Measurements from ENCODE around the gene LRBA.
"Not testable (repeated sequence)": the region's sequence is repeated elsewhere in the genome, so short reads cannot be mapped to it uniquely, and the experiment has no call there.

LRBA gene

DNA sequence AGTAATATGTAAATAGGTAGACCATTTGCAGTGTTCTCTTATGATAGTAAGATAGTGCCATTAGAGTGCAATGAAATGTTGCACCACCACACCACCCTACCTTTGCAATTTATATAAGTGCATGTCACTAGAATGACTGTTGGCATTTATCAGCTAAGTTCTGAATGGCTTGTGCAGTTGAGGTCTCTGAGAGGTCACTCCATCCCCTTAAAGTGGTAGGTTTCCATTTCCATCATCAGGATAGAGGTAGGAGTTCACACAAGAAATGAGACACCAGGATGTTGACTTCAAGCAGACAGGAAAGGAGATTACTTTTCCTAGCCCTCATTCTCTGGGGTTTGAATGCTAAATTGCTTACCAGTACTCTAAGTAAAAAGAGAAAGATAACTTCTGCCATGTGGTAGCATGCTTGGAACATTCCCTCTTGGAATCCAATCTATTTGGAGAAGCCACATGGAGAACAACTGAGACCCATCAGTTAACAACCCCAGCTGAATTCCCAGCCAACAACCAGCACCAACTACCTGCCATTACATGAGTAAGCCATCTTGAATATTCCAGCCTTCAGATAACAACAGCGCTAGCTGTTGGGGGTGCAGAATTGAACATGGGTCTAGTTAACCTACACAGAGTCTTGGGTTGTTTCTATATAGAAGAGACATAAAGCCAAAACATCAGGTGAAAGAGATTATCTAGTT lies 6.7 kb upstream of the LRBA start:
- no peak for DNase-seq (ENCODE audit: low spot score)

DNA sequence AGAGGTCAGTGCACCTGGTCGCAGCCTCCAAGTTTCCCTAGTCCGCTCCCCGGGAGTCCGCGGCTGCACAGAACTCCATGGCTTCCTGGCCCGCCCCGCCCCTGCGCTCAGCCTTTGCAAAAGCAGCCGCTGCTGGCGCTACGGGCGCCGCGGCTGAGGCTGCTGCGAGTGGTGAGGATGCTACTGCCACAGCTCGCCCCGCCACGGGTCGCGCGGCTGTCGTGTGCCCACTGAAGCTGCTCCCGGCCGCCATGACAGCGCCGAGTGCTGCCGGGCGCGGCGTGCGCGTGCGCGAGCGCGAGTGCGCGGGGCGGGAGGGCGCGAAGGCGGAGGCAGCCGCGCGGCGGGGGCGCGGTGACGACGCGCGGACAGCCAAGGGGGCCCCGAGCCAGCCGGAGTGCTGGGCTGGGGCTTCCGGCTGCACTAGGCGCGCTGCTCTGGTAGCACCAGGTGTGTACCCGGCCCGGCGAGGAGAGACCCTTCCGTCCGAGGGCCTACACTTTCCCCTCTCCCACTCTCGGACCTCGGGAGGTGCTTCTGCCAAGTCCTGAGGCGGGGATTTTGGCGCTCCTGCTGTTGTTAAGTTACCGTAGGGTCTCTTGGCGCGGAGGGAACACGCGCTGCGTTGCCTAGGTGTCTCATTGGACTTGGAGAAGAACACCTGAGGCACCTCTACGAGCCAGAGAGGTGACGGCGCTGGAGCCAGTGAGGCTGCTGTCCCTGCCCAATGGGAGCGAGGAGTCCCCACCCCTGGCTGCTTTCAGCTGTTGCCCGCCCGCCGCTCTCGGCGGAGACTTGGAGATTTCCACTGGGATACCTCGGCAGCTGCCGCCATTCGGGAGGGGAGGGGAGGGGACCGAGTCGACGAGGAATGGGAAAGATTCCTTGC lies 619 bp upstream of the LRBA start:
- peak; percentile 77 for DNase-seq (ENCODE audit: low spot score)

DNA sequence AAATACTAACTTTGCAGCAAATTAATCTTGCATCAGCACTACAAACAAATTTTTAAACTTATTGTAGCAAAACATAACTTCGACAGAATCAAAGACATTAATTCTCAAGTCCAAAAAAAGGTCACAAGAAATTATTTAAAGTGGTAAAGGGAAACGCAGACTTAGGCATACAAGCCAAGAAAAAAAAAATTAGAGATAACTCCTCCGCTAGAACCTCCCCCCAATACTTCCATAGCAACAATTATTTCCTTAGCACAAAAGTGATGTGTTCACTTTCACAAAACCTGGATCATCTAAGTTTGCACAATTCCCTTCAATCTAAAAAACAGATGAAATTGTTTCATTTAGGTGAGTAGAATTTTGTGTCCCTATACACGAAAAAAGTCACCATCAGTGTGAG lies 1.1 kb downstream of the LRBA start:
- DNase-seq (ENCODE audit: low spot score): no peak

DNA sequence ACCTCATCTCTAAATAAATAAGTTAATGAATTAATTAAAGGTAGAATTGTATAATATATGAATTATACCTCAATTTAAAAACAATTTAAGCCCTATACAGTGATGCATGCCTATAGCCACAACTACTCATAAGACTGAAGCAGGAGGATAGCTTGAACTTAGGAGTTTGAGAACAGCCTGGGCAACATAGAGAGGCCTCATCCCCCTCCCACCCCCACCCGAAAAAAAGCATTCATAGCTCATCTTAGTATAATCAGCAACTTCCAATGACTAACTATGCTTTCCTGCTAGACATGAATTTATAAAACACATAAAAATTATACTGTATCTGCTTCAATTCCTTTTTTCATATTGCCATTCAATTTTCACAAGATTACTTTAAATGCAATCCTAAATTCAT lies 1.6 kb downstream of the LRBA start:
- DNase-seq (ENCODE audit: low spot score): no peak

DNA sequence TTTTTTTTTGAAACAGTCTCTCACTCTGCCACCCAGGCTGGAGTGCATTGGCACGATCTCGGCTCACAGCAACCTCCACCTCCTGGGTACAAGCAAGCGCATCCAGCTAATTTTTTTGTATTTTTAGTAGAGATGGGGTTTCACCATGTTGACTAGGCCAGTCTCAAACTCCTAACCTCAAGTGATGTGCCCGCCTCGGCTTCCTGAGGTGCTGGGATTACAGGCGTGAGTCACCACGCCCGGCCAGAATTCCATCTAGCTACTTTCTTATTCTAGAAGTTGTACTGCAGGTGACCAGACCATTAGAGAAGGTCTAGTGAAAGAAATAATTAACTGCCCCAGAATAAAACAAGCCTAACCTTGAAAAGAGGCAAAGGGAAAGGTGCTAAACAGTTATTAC lies 2.3 kb downstream of the LRBA start:
- no peak for DNase-seq (ENCODE audit: low spot score)

DNA sequence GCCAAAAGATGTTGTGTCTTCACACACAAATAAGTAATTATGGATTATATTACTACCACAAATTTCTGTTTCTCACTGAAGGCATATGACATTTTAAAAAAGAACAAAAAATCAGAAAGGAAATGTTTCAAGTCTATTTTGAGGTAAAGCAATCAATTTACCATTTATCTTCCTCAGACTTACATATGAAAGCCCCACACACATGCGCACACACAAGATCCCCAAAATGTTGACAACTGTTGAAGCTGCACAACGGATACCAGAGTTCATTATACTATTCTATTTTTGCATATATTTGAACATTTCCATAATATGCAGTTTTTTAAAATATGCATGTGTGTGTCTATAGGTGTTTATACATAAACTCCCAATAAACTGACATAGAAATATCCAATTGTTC lies 2.7 kb downstream of the LRBA start:
- no peak for DNase-seq (ENCODE audit: low spot score)

DNA sequence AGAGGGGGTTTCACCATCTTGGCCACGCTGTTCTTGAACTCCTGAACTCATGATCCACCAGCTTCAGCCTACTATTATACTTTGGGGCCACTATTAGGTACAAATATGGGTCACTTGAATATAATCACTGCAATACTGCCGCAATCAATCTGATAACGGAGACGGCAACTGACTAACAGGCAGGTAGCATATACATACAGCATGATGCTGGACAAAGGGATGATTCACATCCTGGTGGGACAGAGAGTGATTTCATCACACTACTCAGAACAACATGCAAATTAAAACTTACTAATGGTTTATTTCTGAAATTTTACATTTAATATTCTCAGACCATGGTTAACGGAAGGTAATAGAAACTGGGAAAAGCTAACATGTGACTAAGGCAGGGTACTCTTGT lies 10.9 kb downstream of the LRBA start:
- no peak for DNase-seq (ENCODE audit: low spot score)

DNA sequence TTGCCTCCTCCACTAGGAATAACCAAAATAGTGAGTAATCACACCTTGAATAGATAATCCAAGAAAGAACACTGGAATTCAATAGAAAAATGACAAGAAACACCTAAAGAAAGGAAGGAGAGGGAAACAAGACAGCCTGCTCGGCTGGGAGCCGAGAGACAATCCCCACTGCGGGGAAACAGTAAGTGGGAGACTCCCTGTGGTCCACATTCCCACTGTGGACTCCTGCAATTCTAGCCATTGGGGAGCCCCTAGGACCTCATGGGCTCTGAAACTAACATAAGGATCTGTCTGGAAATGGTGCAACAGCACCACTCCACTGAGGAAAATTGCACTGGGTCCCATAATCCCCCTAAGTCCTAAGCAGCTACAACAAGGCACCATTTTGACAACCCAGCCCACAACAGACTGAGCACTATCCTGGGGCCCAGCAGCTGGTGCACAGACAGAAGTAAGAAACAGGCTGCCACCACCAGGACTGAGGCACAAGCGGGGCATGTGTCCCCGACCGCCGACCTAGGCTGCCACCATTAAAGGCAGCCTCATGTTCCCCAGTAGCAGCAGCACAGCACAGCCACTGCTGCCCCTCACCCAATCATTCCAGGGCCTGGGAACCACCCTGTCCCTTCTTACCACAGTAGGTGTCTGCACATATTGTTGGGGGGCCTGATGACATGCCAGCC lies 14.2 kb downstream of the LRBA start:
- no peak for DNase-seq (ENCODE audit: low spot score)

DNA sequence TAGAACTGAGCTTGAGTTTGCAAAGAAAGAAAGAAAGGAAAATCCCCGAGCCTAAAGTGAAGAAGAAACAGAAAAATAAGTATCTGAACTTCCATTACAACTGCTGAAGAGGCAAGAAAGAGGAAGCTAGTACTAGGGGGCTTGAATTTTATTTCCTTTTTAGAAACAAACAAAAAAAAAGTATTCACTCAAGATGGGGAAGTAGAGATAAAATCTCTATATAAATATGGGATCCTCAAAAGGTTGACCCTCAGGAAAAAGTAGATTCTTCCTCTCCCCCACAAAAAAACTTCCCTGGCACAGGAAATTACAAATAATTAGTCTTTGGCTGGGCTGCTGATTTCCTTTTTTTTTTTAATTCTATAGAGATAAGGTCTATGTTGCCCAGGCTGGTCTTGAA lies 16.0 kb downstream of the LRBA start:
- DNase-seq (ENCODE audit: low spot score): no peak

DNA sequence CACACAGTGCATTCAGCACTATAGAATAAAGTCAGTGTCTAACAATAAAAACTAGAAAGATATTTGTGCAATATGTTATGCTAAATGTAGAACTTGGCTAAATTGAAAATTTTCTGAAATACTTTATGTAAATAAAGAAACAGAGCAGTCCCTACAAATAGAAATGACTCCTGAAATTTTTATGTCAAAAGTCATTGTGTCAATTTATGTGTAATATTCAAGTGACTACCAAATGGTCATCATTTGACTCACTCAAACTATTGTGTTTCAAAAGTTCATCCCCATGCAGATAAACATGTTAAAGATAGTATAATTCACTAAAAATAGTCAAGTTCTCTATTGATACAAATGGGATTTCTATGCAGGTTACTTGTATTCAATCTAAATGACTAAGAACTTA lies 17.9 kb downstream of the LRBA start:
- no peak for DNase-seq (ENCODE audit: low spot score)

DNA sequence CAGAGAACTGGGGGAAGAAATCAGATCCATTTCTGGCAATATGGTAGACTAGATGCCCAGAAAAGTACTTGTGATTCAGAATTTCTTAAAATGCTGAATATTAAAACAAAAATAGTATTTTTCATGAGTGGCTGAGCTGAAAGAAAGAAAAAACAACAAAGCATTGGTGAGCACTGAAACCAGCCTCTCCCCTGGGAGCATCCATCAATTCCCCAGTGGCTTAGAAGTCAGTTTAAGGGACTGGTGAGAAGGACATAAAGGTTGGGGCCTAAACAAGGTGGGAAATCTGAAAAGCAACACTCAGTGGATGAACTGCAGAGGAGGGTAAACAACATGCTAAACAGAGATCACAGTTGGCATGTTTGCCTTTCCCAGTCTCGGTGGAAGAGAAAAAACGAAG lies 20.4 kb downstream of the LRBA start:
- no peak for DNase-seq (ENCODE audit: low spot score)

DNA sequence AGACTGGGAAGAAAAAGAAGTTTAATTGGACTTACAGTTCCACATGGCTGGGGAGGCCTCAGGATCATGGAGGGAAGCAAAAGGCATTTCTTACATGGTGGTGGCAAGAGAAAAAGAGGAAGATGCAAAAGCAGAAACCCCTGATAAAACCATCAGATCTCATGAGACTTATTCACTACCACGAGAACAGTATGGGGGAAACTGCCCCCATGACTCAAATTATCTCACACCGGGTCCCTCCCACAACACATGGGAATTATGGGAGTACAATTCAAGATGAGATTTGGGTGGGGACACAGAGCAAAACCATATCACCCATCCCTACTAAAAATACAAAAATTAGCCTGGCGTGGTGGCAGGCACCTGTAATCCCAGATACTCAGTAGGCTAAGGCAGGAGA lies 21.5 kb downstream of the LRBA start:
- not testable (repeated sequence) for DNase-seq (ENCODE audit: low spot score)

DNA sequence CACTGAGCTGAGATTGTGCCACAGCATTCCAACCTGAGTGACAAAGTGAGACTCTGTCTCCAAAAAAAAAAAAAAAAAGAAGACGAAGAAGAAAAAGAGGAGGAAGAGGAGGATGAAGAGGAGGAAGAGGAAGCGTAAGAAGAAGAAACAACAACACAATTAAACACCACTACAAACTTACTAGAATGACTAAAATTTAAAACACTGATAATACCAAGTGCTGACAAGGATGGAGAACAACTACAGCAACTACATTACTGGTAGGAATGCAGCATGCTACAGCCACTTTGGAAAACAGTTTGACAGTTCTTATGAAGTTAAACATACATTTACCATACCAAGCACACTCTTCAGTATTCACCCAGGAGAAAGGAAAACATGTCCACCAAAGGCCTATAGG lies 24.1 kb downstream of the LRBA start:
- no peak for DNase-seq (ENCODE audit: low spot score)

DNA sequence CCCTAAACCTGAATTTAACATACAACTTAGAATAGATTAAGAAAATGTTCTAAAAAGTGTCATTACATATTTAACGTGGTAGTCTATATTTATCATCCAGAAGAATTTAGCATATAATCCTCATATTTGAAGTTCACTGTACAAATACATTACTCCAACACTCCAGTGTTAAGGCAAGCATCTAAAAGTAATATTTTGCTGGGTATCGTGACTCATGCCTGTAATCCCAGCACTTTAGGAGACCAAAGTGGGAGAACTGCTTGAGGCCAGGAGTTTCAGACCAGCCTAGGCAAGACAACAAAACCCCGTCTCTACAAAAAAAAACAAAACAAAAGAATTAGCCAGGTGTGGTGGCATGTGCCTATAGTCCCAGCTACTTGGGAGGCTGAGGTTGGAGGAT lies 24.8 kb downstream of the LRBA start:
- DNase-seq (ENCODE audit: low spot score): no peak

DNA sequence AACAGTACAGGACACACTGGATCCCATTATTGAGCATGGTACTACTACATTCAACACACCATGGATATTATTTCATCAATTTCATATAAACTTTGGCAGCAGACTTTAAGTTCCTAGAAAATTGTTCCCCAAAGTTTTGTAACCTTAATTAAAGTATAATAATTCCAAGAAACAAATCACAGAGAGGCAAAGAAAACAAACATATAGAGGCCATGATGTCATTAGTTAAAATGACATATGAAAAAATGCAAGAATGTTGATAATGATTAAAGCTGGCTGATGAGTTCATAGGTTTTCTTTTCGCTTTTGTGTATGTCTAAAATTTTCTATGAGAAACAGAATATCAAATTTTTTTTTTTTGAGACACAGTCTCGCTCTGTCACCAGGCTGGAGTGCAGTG lies 26.8 kb downstream of the LRBA start:
- no peak for DNase-seq (ENCODE audit: low spot score)

DNA sequence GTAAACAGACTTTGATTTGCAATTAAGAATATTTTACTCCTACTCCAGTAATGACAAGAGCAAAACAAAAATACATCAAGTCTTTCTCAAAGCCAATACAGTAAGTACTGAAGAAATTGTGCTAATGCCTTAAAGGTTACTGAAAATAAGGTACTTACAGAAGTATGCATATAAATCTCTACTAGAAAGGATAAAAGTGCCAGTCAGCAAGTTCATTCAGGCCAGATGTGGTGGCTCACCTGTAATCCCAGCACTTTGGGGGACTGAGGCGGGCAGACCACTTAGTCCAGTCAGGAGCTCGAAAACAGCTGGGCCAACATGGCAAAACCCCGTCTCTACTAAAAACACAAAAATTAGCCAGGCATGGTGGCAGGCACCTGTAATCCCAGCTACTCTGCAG lies 27.9 kb downstream of the LRBA start:
- no peak for DNase-seq (ENCODE audit: low spot score)

DNA sequence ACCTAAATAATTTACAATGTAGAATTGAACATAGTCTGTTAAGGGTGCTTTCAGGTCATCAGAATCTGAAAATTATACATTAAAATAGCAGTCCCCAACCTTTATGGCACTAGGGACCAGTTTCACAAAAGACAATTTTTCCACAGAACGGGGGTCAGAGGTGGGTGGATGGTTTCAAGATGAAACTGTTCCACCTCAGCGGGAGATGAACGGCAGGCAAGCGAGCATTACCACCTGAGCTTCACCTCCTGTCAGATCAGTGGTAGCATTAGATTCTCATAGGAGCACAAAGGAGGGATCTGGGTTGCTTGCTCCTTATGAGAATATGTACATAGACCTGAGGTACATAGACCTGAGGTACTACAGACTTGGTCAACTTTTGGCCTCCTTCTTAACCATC lies 29.0 kb downstream of the LRBA start:
- DNase-seq (ENCODE audit: low spot score): no peak

DNA sequence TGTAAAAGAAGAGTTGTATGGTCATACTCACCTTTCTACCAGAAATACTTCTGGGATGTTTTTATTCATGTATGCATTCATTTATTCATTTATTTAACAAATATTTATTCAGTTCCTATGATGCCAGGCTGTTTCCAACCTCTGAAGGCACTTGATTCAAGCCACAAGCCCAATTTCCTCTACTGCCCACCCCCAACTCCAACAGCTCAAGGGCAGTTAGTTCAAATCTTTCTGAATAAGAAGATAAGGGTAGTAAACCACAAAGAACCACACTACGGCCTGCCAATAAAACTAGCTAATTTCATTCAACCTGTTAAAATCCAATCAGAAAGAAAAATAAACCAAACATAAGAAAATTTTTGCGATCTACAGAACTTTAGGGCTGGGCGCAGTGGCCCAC lies 31.2 kb downstream of the LRBA start:
- no peak for DNase-seq (ENCODE audit: low spot score)

DNA sequence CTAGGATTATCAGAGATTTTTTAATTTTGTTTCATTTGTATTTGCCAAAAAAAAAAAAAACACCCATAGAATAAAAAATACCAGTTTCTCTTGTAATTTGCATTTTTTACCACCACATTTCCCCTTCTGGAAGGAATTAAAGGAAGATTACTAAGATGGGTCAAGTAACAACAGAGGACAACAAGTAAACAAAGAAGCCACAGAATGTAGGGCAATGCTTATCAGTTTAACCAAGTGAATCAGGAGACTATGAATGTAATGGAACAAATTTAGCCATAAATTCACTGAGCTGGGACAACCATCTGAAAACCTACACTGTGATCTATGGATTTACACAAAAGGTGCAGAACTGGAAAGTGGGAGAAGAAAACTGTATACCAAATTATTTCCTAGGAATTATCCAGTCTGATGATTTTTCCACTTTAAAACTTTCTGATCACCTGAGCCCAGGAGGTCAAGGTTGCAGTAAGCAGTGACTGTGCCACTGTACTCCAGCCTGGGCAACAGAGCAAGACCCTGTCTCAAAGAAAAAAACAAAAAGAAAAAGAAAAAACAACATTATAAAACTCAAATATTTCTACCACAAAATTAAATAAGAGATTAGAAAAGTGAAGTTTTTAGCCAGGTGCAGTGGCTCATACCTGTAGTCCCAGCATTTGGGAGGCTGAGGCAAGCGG lies 32.4 kb downstream of the LRBA start:
- DNase-seq (ENCODE audit: low spot score): no peak

DNA sequence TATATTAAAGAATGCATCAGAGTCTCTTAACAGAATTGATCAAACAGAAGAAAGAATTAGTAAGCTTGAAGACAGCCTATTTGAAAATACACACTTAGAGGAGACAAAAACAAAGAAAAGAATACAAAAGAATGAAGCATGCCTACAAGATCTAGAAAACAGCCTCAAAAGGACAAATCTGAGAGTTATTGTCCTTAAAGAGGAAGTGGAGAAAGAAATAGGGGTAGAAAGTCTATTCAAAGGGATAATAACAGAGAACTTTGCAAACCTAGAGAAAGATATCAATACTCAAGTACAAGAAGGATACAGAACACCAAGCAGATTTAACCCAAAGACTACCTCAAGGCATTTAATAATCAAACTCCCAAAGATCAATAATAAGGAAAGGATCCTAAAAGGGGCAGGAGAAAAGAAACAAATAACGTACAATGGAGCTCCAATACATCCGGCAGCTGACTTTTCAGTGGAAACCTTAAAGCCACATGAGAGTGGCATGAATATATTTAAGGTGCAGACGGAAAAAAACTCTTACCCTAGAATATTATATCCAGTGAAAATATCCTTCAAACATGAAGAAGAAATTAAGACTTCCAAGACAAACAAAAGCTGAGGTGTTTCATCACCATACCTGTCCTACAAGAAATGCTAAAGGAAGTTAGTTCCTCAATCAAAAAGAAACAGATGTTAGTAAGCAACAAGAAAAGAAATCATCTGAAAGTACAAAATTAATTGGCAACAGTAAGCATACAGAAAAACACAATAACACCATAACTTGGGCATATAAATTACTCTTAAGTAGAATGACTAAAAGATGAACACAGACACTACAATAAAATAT lies 36.1 kb downstream of the LRBA start:
- no peak for DNase-seq (ENCODE audit: low spot score)

DNA sequence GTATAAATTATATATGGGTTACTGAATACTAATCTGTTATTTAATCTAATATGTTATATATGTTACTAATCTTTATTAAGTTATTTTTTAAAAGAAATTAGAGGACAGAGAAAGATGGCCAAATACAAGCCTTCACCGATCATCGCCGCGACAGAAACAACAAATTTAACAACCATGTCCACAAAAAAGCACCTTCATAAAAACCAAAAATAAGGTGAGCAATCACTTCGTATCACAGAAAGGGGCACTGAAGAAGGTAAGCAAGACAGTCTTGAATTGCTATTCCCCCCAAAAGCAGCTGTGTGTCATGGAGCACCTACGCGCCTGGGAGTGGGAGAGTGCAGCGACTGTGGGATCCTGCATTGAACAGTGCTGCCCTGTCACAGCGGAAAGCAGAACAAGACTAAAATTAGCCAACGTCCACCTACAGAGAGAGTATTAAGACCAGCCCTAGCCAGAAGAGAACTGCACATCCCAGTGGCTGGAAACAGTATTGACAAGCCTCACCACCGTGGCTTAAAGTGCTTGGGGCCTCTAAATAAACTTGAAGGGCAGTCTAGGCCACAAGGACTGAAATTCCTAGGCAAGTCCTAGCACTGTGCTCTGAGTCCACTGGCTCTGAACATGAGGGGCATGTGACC lies 38.5 kb downstream of the LRBA start:
- DNase-seq (ENCODE audit: low spot score): no peak
